Gastrocnemius medialis (tissue), 4 donors: ENCODE results near the gene LRRN2. TPM values are rescaled to one million over a fixed set of nuclear protein-coding genes. Genes with fewer than 3 reads are reported as not detected.
"Not testable (repeated sequence)": the region's sequence is repeated elsewhere in the genome, so short reads cannot be mapped to it uniquely, and the experiment has no call there.

Source experiments
- ATAC-seq, 2 donors: fragments of 150-250 bp; one replicate each; pipeline ENCODE4 v1.9.1; 2016
- DNase-seq, 2 donors: peaks; one replicate each; pipeline ENCODE4 v3.0.0-alpha.2; 2019
- H3K27ac ChIP-seq, 4 donors: fragments of 200-600 bp; sonication (generic); 1 replicate in 1 of 4; 2 replicates in 3 of 4; pipeline ENCODE4 v1.5.1; 2016 to 2018; ENCODE audit warnings: mild to moderate bottlenecking in 2 of 4, moderate library complexity in 1 of 4
- H3K27me3 ChIP-seq, 3 donors: fragments of 200-600 bp; sonication (generic) in 2 of 3; 1 replicate in 1 of 3; 2 replicates in 2 of 3; pipeline versions ENCODE4 v1.5.1 to v1.6.0; 2016 to 2019; ENCODE audit warnings: mild to moderate bottlenecking in 1 of 3, moderate library complexity in 1 of 3
- H3K36me3 ChIP-seq, 2 donors: fragments of 200-600 bp; sonication (generic) in 1 of 2; one replicate each; pipeline ENCODE4 v1.5.1; 2017 to 2018
- H3K4me1 ChIP-seq, 2 donors: fragments of 200-600 bp; sonication (generic) in 1 of 2; one replicate each; pipeline ENCODE4 v1.5.1; 2016 to 2017; ENCODE audit warnings: mild to moderate bottlenecking in 2 of 2
- H3K4me3 ChIP-seq, 4 donors: fragments of 200-600 bp; sonication (generic) in 3 of 4; 1 replicate in 1 of 4; 2 replicates in 3 of 4; pipeline ENCODE4 v1.5.1; 2016 to 2019; ENCODE audit warnings: mild to moderate bottlenecking in 2 of 4
- H3K9me3 ChIP-seq, 3 donors: fragments of 200-600 bp; sonication (generic) in 2 of 3; 1 replicate in 1 of 3; 2 replicates in 2 of 3; pipeline ENCODE4 v1.5.1; 2016 to 2019
- POLR2A ChIP-seq, 2 donors: fragments of 450-650 bp; IDR thresholded peaks; one replicate each; pipeline ENCODE4 v1.6.1; 2017; ENCODE audit warnings: antibody characterized with exemption in 2 of 2, mild to moderate bottlenecking in 2 of 2, moderate library complexity in 2 of 2
- in situ Hi-C, 4 donors: fragments of 200-750 bp; cut with MboI; loops; one replicate each; pipeline versions ENCODE4 v1.15.0 to v1.8.0; 2017; ENCODE audit warnings: low sequenced_read_pairs in 4 of 4
- intact Hi-C: fragments of 100-400 bp; cut with DNase I; formaldehyde crosslinking; loops from one replicate; pipeline ENCODE4 v1.15.1; 2023; ENCODE audit warnings: low total_unique reads
- total RNA-seq, 4 donors: library from RNA; depleted of rRNA; stranded (reverse); fragments of >200 nt; gene quantifications; one replicate each; pipeline versions ENCODE4 v1.1.0 to v1.2.3, GENCODE V29; 2016
- TF ChIP-seq, protein P1 (sequence below), 5 experiments: fragments of 450-650 bp in 3 of 5; fragments of 200-600 bp in 2 of 5; sonication (generic) in 2 of 5; IDR thresholded peaks in 4 of 5; conservative IDR thresholded peaks in 1 of 5; 1 replicate in 4 of 5; 2 replicates in 1 of 5; pipeline ENCODE4 v1.5.1; 2016 to 2019; ENCODE audit warnings: antibody characterized with exemption in 5 of 5, mild to moderate bottlenecking in 3 of 5, moderate library complexity in 3 of 5

LRRN2 gene
- total RNA-seq, 4 donors from 2014 or later = 0.46 to 1.1 (median 0.93) TPM

DNA sequence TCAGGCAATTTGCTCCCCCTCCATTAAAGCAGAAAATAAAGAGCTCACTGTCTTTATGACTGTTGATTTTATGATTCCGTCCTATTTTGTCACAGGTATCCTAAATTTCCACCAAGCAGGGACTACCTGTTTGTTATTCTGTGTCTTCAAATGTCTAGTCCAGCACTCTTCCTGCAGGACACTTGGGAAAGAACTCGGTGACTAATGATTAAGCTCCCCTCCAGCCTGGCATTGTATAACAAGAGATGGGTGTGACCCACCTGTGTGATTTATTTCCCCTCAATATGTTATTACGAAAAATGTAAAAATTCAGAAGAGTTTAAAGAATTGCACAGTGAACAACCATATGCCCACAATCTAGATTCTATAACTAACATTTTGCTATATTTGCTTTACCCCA lies 42.9 kb upstream of the LRRN2 start:
- DNase-seq (no peak), ATAC-seq (no peak)
- Histone ChIP-seq H3K27me3 (peaks cover 0 to 7% (median 3%) of the 10 kb centered on the region in 3 donors), H3K9me3 (no peaks in the 10 kb centered on the region), H3K27ac (no peak overlapping the region), H3K36me3 (no peaks in the 10 kb centered on the region), H3K4me3 (no peak overlapping the region), H3K4me1 (no peaks in the 10 kb centered on the region)
- intact Hi-C loops (no loop called here), in situ Hi-C loops (no loop called here)
- no peak for TF ChIP-seq POLR2A (IDR thresholded peaks at IDR 0.05)
- TF ChIP-seq, protein P1, sequence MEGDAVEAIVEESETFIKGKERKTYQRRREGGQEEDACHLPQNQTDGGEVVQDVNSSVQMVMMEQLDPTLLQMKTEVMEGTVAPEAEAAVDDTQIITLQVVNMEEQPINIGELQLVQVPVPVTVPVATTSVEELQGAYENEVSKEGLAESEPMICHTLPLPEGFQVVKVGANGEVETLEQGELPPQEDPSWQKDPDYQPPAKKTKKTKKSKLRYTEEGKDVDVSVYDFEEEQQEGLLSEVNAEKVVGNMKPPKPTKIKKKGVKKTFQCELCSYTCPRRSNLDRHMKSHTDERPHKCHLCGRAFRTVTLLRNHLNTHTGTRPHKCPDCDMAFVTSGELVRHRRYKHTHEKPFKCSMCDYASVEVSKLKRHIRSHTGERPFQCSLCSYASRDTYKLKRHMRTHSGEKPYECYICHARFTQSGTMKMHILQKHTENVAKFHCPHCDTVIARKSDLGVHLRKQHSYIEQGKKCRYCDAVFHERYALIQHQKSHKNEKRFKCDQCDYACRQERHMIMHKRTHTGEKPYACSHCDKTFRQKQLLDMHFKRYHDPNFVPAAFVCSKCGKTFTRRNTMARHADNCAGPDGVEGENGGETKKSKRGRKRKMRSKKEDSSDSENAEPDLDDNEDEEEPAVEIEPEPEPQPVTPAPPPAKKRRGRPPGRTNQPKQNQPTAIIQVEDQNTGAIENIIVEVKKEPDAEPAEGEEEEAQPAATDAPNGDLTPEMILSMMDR (IDR thresholded peaks at IDR 0.05 in 4 of 5, conservative IDR thresholded peaks at IDR 0.05 in 1 of 5) = no peak

DNA sequence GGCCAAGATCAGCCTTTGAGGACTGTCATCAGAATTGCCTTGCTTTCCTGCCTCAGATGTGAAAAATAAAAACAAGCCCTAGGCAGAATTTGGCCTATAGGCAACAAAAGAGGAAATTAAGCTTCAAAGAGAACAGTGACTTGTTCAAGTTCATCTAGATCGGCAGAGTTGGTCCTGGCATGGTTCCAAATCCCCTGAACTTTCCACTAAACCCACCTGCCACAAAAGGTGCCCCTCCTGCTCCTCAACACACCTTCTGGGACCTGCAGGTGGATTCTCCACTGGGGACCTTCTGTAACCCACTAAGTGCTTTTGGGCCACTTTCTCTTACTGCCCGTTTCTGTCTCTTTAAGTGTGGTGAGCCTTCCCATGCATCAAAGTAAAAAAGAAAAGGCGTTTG lies 42.5 kb upstream of the LRRN2 start:
- Histone ChIP-seq H3K4me1 (no peaks in the 10 kb centered on the region), H3K4me3 (no peak overlapping the region), H3K36me3 (no peaks in the 10 kb centered on the region), H3K27me3 (peaks cover 0 to 7% (median 3%) of the 10 kb centered on the region in 3 donors), H3K27ac (no peak overlapping the region), H3K9me3 (no peaks in the 10 kb centered on the region)
- in situ Hi-C loops (no loop called here), intact Hi-C loops (no loop called here)
- no peak for ATAC-seq
- no peak for DNase-seq
- no peak for TF ChIP-seq POLR2A (IDR thresholded peaks at IDR 0.05)
- TF ChIP-seq, protein P1 (IDR thresholded peaks at IDR 0.05 in 4 of 5, conservative IDR thresholded peaks at IDR 0.05 in 1 of 5) = no peak

DNA sequence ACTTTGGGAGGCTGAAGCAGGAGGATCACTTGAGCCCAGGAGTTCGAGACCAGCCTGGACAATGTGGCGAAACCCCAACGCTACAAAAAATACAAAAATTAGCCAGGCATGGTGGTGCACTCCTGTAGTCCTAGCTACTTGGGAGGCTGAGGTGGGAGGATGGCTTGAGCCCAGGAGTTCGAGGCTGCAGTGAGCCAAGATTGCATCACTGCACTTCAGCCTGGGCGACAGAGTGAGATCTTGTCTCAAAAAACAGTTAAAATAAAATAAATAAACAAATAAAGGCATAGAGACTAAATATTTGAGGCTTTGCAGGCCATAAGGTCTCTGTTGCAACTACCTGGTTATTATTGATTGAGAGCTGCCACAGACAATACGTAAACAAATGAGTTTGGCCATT lies 41.9 kb upstream of the LRRN2 start:
- intact Hi-C loops, H3K4me1 ChIP-seq, H3K27ac ChIP-seq, H3K27me3 ChIP-seq, in situ Hi-C loops, H3K9me3 ChIP-seq, H3K36me3 ChIP-seq, ATAC-seq, DNase-seq, H3K4me3 ChIP-seq: not testable (repeated sequence)

- no peaks in the 10 kb centered on the region for H3K36me3 ChIP-seq
- no peaks in the 10 kb centered on the region for H3K9me3 ChIP-seq
- intact Hi-C loops = no loop called here
- H3K27me3 ChIP-seq = peaks cover 0 to 7% (median 3%) of the 10 kb centered on the region in 3 donors
- H3K4me3 ChIP-seq = no peak overlapping the region
- ATAC-seq (no peak), DNase-seq (no peak)
- no peak overlapping the region for H3K27ac ChIP-seq
- in situ Hi-C loops = no loop called here
- TF ChIP-seq, protein P1 (IDR thresholded peaks at IDR 0.05 in 4 of 5, conservative IDR thresholded peaks at IDR 0.05 in 1 of 5) = no peak
- no peak for TF ChIP-seq POLR2A (IDR thresholded peaks at IDR 0.05)
- H3K4me1 ChIP-seq = no peaks in the 10 kb centered on the region
These were observed 40.9 kb upstream of the LRRN2 start for GRCh38 chr1:204726478-204726877.

DNA sequence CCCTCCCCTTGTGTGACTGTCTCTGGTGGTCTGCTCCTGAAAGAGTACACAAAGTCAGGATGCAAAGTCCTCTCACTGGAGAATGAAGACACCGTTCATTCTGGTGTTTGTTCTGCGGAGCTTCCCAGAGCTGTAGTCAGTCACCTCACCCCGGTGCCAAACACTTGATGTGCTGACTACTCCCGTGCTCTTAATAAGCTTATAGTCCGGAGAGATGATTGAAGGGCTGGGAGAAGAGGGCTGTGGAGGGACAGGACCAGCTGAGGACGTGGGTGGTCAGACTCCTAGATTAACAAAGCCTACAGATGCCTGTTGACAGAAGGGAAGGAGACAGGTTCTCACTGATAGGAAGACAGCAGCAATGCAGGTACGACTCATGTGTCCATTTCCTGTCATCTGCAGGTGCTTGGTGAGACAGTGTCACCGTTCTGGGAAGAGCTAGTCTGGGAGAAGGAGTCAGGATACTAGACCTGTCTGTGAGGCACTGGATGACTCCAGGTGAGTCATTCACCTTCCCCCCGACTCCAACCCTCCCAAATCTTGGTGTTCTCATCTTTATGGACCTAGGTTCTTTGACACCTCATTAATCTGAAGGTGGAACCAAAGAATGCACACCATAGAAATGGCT lies 40.4 kb upstream of the LRRN2 start:
- TF ChIP-seq POLR2A (IDR thresholded peaks at IDR 0.05) = no peak
- TF ChIP-seq, protein P1 (IDR thresholded peaks at IDR 0.05 in 4 of 5, conservative IDR thresholded peaks at IDR 0.05 in 1 of 5) = no peak
- Histone ChIP-seq H3K36me3 (no peaks in the 10 kb centered on the region), H3K9me3 (no peaks in the 10 kb centered on the region), H3K4me3 (no peak overlapping the region), H3K27me3 (peaks cover 0 to 7% (median 3%) of the 10 kb centered on the region in 3 donors), H3K27ac (no peak overlapping the region), H3K4me1 (no peaks in the 10 kb centered on the region)
- ATAC-seq (no peak), DNase-seq (no peak)
- intact Hi-C loops (no loop called here), in situ Hi-C loops (no loop called here)
